A549 (cell line): ENCODE data around the gene FRYL.
"Not testable (repeated sequence)": the region's sequence is repeated elsewhere in the genome, so short reads cannot be mapped to it uniquely, and the experiment has no call there.

Experiments
- CHD2 ChIP-seq: fragments of 150-350 bp; IDR thresholded peaks from 2 replicates; pipeline ENCODE4 v1.6.1; 2014; ENCODE audit warnings: low read length; ENCODE audit not compliant: partially characterized antibody
- CHD4 ChIP-seq: fragments of 200-600 bp; sonication (generic); IDR thresholded peaks from 2 replicates; pipeline ENCODE4 v1.6.1; 2016; ENCODE audit warnings: antibody characterized with exemption, mild to moderate bottlenecking, borderline replicate concordance
- GATA3 ChIP-seq: IDR thresholded peaks from 2 replicates; pipeline ENCODE4 v1.6.1; 2012; ENCODE audit warnings: borderline replicate concordance
- HDAC2 ChIP-seq: fragments of 200-600 bp; sonication (generic); IDR thresholded peaks from 2 replicates; pipeline ENCODE4 v1.6.1; 2016
- JUN ChIP-seq, 2 experiments: fragments of >200 bp; sonication (Bioruptor Twin); formaldehyde crosslinking; IDR thresholded peaks; 2 replicates in 1 of 2; 3 replicates in 1 of 2; pipeline ENCODE4 v1.6.1; 2016 to 2017
- JUNB ChIP-seq: fragments of >200 bp; sonication (Bioruptor Twin); formaldehyde crosslinking; IDR thresholded peaks from 2 replicates; pipeline ENCODE4 v1.6.1; 2016
- MAFK ChIP-seq: fragments of 450-650 bp; IDR thresholded peaks from 2 replicates; pipeline ENCODE4 v1.6.1; 2014; ENCODE audit not compliant: partially characterized antibody
- NR3C1 ChIP-seq: fragments of >200 bp; sonication (Bioruptor Twin); formaldehyde crosslinking; IDR thresholded peaks from 3 replicates; pipeline ENCODE4 v1.6.1; 2017
- POLR2A ChIP-seq: IDR thresholded peaks from 2 replicates; pipeline ENCODE4 v1.6.1; 2012; ENCODE audit warnings: mild to moderate bottlenecking, low read length
- RAD21 ChIP-seq, 2 experiments: fragments of >200 bp in 1 of 2; sonication (Bioruptor Twin) in 1 of 2; formaldehyde crosslinking in 1 of 2; IDR thresholded peaks in 1 of 2; conservative IDR thresholded peaks in 1 of 2; 2 replicates in 1 of 2; 3 replicates in 1 of 2; pipeline ENCODE4 v1.6.1; 2012 to 2018; ENCODE audit warnings: inconsistent platforms in 1 of 2
- SREBF2 ChIP-seq: fragments of 450-650 bp; IDR thresholded peaks from 2 replicates; pipeline ENCODE4 v1.6.1; 2014; ENCODE audit warnings: mild to moderate bottlenecking, moderate library complexity
- TF ChIP-seq, protein P1 (sequence below): fragments of >200 bp; sonication (Bioruptor Twin); formaldehyde crosslinking; IDR thresholded peaks from 3 replicates; pipeline ENCODE4 v1.5.1; 2016
- TF ChIP-seq, protein P2 (sequence below): fragments of 200-600 bp; sonication (generic); IDR thresholded peaks from 2 replicates; pipeline ENCODE4 v1.6.1; 2016; ENCODE audit warnings: antibody characterized with exemption, mild to moderate bottlenecking, moderate library complexity

DNA sequence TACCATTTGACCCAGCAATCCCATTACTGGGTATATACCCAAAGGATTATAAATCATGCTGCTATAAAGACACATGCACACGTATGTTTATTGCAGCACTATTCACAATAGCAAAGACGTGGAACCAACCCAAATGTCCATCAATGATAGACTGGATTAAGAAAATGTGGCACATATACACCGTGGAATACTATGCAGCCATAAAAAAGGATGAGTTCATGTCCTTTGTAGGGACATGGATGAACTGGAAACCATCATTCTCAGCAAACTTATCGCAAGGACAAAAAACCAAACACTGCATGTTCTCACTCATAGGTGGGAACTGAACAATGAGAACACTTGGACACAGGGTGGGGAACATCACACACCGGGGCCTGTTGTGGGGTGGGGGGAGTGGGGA, 34.9 kb downstream of the FRYL start:
- TF ChIP-seq, protein P1, sequence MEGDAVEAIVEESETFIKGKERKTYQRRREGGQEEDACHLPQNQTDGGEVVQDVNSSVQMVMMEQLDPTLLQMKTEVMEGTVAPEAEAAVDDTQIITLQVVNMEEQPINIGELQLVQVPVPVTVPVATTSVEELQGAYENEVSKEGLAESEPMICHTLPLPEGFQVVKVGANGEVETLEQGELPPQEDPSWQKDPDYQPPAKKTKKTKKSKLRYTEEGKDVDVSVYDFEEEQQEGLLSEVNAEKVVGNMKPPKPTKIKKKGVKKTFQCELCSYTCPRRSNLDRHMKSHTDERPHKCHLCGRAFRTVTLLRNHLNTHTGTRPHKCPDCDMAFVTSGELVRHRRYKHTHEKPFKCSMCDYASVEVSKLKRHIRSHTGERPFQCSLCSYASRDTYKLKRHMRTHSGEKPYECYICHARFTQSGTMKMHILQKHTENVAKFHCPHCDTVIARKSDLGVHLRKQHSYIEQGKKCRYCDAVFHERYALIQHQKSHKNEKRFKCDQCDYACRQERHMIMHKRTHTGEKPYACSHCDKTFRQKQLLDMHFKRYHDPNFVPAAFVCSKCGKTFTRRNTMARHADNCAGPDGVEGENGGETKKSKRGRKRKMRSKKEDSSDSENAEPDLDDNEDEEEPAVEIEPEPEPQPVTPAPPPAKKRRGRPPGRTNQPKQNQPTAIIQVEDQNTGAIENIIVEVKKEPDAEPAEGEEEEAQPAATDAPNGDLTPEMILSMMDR: not testable (repeated sequence)
- TF ChIP-seq CHD4; RAD21 (conservative IDR thresholded peaks at IDR 0.05 in 1 of 2, IDR thresholded peaks at IDR 0.05 in 1 of 2); POLR2A; CHD2; SREBF2; JUN (IDR thresholded peaks at IDR 0.05); GATA3; JUNB; NR3C1; MAFK; HDAC2: not testable (repeated sequence)
- TF ChIP-seq, protein P2, sequence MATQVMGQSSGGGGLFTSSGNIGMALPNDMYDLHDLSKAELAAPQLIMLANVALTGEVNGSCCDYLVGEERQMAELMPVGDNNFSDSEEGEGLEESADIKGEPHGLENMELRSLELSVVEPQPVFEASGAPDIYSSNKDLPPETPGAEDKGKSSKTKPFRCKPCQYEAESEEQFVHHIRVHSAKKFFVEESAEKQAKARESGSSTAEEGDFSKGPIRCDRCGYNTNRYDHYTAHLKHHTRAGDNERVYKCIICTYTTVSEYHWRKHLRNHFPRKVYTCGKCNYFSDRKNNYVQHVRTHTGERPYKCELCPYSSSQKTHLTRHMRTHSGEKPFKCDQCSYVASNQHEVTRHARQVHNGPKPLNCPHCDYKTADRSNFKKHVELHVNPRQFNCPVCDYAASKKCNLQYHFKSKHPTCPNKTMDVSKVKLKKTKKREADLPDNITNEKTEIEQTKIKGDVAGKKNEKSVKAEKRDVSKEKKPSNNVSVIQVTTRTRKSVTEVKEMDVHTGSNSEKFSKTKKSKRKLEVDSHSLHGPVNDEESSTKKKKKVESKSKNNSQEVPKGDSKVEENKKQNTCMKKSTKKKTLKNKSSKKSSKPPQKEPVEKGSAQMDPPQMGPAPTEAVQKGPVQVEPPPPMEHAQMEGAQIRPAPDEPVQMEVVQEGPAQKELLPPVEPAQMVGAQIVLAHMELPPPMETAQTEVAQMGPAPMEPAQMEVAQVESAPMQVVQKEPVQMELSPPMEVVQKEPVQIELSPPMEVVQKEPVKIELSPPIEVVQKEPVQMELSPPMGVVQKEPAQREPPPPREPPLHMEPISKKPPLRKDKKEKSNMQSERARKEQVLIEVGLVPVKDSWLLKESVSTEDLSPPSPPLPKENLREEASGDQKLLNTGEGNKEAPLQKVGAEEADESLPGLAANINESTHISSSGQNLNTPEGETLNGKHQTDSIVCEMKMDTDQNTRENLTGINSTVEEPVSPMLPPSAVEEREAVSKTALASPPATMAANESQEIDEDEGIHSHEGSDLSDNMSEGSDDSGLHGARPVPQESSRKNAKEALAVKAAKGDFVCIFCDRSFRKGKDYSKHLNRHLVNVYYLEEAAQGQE: not testable (repeated sequence)
